ENCODE measurements around the gene ABCB8. TPM values are rescaled to one million over a fixed set of nuclear protein-coding genes. Genes with fewer than 3 reads are reported as not detected.

Gene ABCB8
- total and polyA plus RNA-seq, 4 donors = 12.4 to 30.2 (median 22.5) TPM

- peak; percentile 57 to 76 for TF ChIP-seq RAD21 (IDR thresholded peaks at IDR 0.05)
- TF ChIP-seq REST (IDR thresholded peaks at IDR 0.05) = no peak
- TF ChIP-seq FOXA2 (IDR thresholded peaks at IDR 0.05) = no peak
- TF ChIP-seq, protein P1, sequence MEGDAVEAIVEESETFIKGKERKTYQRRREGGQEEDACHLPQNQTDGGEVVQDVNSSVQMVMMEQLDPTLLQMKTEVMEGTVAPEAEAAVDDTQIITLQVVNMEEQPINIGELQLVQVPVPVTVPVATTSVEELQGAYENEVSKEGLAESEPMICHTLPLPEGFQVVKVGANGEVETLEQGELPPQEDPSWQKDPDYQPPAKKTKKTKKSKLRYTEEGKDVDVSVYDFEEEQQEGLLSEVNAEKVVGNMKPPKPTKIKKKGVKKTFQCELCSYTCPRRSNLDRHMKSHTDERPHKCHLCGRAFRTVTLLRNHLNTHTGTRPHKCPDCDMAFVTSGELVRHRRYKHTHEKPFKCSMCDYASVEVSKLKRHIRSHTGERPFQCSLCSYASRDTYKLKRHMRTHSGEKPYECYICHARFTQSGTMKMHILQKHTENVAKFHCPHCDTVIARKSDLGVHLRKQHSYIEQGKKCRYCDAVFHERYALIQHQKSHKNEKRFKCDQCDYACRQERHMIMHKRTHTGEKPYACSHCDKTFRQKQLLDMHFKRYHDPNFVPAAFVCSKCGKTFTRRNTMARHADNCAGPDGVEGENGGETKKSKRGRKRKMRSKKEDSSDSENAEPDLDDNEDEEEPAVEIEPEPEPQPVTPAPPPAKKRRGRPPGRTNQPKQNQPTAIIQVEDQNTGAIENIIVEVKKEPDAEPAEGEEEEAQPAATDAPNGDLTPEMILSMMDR (IDR thresholded peaks at IDR 0.05; ENCODE audit: low read depth, low read length, missing input control) = peak; percentile 71
- Histone ChIP-seq H3K9me3 (ENCODE audit: control insufficient read depth in 4 of 4, low read length in 3 of 4) (no peaks in the 10 kb centered on the region), H3K4me1 (ENCODE audit: control insufficient read depth in 4 of 4, insufficient read depth in 4 of 4, low read length in 3 of 4) (peaks cover 6 to 23% (median 12%) of the 10 kb centered on the region in 4 donors), H3K27me3 (ENCODE audit: control insufficient read depth in 4 of 4, insufficient read depth in 4 of 4, low read length in 3 of 4) (peaks cover 0 to 2% (median 0%) of the 10 kb centered on the region in 4 donors), H3K36me3 (ENCODE audit: control insufficient read depth in 4 of 4, insufficient read depth in 3 of 4, low read depth in 1 of 4, low read length in 3 of 4) (no peaks in the 10 kb centered on the region), H3K27ac (ENCODE audit: low read depth in 1 of 2, low read length in 2 of 2) (no peak overlapping the region), H3K9ac (ENCODE audit: low read depth in 1 of 2, low read length in 2 of 2) (no peak overlapping the region), H3K4me3 (ENCODE audit: low read depth in 1 of 3, low read length in 3 of 3) (no peak overlapping the region)
- 7% methylated on average over 34 of the region's 34 CpGs for WGBS
- DNase-seq (ENCODE audit: low spot score) = peak; percentile 79
Observed at GRCh38 chr7:151017953-151018420, 10.3 kb upstream of the ABCB8 start.

DNA sequence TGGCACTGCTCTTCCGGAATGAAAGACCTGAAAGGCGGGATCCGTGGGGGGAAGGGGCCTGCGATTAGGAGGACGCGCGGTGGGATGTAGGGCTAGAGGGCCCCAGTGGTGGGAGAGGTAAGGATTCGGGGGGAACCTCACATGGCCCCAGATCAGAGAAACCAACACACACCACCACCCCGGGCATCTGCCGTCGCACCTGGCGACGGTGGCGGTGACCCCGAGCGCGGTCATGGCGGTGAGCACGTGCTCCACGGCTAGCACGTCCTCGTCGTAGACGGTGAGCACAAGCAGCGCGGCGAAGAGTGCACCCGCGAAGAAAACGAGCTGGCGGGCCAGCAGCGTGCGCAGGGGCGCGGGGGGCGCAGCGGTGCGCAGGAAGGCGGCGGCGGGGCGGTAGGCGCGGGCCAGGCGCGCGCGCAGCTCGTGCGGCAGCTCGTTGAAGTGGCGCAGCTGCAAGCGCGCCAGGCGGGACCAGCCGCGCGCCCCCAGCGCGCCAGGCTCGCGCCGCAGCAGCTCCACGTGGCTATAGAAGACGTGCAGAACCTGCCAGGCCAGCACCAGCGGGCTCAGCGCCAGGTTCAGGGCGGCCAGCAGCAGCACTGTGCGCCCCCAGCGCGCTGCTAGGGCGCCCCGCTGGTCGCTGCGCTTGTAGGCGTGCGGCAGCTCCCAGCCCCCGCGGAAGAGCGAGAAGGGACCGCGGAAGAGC is 9.7 kb upstream of the ABCB8 start:
- Histone ChIP-seq H3K9me3 (ENCODE audit: control insufficient read depth in 4 of 4, low read length in 3 of 4) (no peaks in the 10 kb centered on the region), H3K9ac (ENCODE audit: low read depth in 1 of 2, low read length in 2 of 2) (no peak overlapping the region), H3K27ac (ENCODE audit: low read depth in 1 of 2, low read length in 2 of 2) (no peak overlapping the region), H3K36me3 (ENCODE audit: control insufficient read depth in 4 of 4, insufficient read depth in 3 of 4, low read depth in 1 of 4, low read length in 3 of 4) (no peaks in the 10 kb centered on the region), H3K4me3 (ENCODE audit: low read depth in 1 of 3, low read length in 3 of 3) (peak overlapping the region in 1 of 3 donors; percentile 26), H3K4me1 (ENCODE audit: control insufficient read depth in 4 of 4, insufficient read depth in 4 of 4, low read length in 3 of 4) (peaks cover 6 to 19% (median 12%) of the 10 kb centered on the region in 4 donors), H3K27me3 (ENCODE audit: control insufficient read depth in 4 of 4, insufficient read depth in 4 of 4, low read length in 3 of 4) (peaks cover 0 to 2% (median 0%) of the 10 kb centered on the region in 4 donors)
- no peak for DNase-seq (ENCODE audit: low spot score)
- WGBS = 5% methylated on average over 82 of the region's 82 CpGs
- TF ChIP-seq MAX (IDR thresholded peaks at IDR 0.05) = no peak
- TF ChIP-seq, protein P2, sequence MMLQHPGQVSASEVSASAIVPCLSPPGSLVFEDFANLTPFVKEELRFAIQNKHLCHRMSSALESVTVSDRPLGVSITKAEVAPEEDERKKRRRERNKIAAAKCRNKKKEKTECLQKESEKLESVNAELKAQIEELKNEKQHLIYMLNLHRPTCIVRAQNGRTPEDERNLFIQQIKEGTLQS (IDR thresholded peaks at IDR 0.05) = no peak
- no peak for TF ChIP-seq HNF4A (conservative IDR thresholded peaks at IDR 0.05)
- TF ChIP-seq JUND (IDR thresholded peaks at IDR 0.05) = no peak
- TF ChIP-seq ZBTB33 (IDR thresholded peaks at IDR 0.05) = no peak
- TF ChIP-seq YY1 (IDR thresholded peaks at IDR 0.05) = no peak
- no peak for TF ChIP-seq TAF1 (conservative IDR thresholded peaks at IDR 0.05)
- TF ChIP-seq FOXA2 (IDR thresholded peaks at IDR 0.05) = no peak
- no peak for TF ChIP-seq HNF4G (IDR thresholded peaks at IDR 0.05)

All from liver (tissue), 9 donors.